ENCODE data around the gene TMEM45B. TPM values are rescaled to one million over a fixed set of nuclear protein-coding genes. Genes with fewer than 3 reads are reported as not detected.

Gene TMEM45B
- total RNA-seq, 2 donors from 2014 or later, result 2.4 to 4.4 TPM

- peaks cover 97% of the 10 kb centered on the region for H3K36me3 Mint-ChIP-seq (ENCODE audit: low read depth)
- no peaks in the 10 kb centered on the region for H3K9me3 Mint-ChIP-seq
- H3K4me3 Mint-ChIP-seq, result peak overlapping the region; percentile 37
- H3K27ac Mint-ChIP-seq, result peak overlapping the region; percentile 66
- ATAC-seq (replicated peaks), result peak; percentile 56
- peaks cover 24% of the 10 kb centered on the region for H3K4me1 Mint-ChIP-seq
- no peaks in the 10 kb centered on the region for H3K27me3 Mint-ChIP-seq
Measured at GRCh38 chr11:129888451-129888850, 72.8 kb downstream of the TMEM45B start.

GRCh38 chr11:129894278-129895125 lies 78.9 kb downstream of the TMEM45B start:
- Mint-ChIP-seq H3K4me3 (peak overlapping the region; percentile 86), H3K27me3 (no peaks in the 10 kb centered on the region), H3K9me3 (no peaks in the 10 kb centered on the region), H3K4me1 (peaks cover 32% of the 10 kb centered on the region), H3K36me3 (ENCODE audit: low read depth) (peaks cover 47% of the 10 kb centered on the region), H3K27ac (peak overlapping the region; percentile 84)
- no peak for ATAC-seq (replicated peaks)

- Mint-ChIP-seq H3K4me1 (peaks cover 29% of the 10 kb centered on the region), H3K27ac (peak within 1 kb of the TSS; percentile 84), H3K9me3 (no peaks in the 10 kb centered on the region), H3K4me3 (peak within 1 kb of the TSS; percentile 86), H3K36me3 (ENCODE audit: low read depth) (peaks cover 44% of the 10 kb centered on the region), H3K27me3 (no peaks in the 10 kb centered on the region)
- ATAC-seq (replicated peaks), result peak; percentile 98
Measured at GRCh38 chr11:129895126-129896041, 79.7 kb downstream of the TMEM45B start, which contains the start of gene NFRKB. NFRKB (minus strand) TSS chr11:129895578; CDS start chr11:129892849, 2,729 bp downstream.

GRCh38 chr11:129896062-129896461 lies 80.4 kb downstream of the TMEM45B start:
- Mint-ChIP-seq H3K36me3 (ENCODE audit: low read depth) (peaks cover 42% of the 10 kb centered on the region), H3K9me3 (no peaks in the 10 kb centered on the region), H3K27me3 (no peaks in the 10 kb centered on the region), H3K4me1 (peaks cover 29% of the 10 kb centered on the region), H3K4me3 (peak overlapping the region; percentile 86), H3K27ac (peak overlapping the region; percentile 81)
- ATAC-seq (replicated peaks), result no peak

GRCh38 chr11:129905402-129905801 lies 89.8 kb downstream of the TMEM45B start:
- Mint-ChIP-seq H3K4me3 (no peak overlapping the region), H3K27ac (no peak overlapping the region), H3K36me3 (ENCODE audit: low read depth) (peaks cover 85% of the 10 kb centered on the region), H3K27me3 (no peaks in the 10 kb centered on the region), H3K9me3 (no peaks in the 10 kb centered on the region), H3K4me1 (no peaks in the 10 kb centered on the region)
- ATAC-seq (replicated peaks), result no peak

Other genes with a start within 250 kb of the TMEM45B start
- 10 to 100 TPM; 41.8 to 44.0 TPM for gene NFRKB, start 79.7 kb downstream of the TMEM45B start, total RNA-seq
- gene PRDM10, start 187.0 kb downstream of the TMEM45B start, total RNA-seq, result 10 to 100 TPM; 12.2 to 16.6 TPM